Kidney epithelial cell (primary cell): ENCODE measurements around the gene ARHGAP33. TPM values are rescaled to one million over a fixed set of nuclear protein-coding genes. Genes with fewer than 3 reads are reported as not detected.

Experiments used
- DNase-seq: peaks from one replicate; pipeline ENCODE4 v3.0.0-alpha.2; 2010; ENCODE audit warnings: low read depth
- H3K27me3 ChIP-seq: 2 replicates; pipeline ENCODE4 v1.6.0; 2011; ENCODE audit warnings: low read length; ENCODE audit not compliant: control insufficient read depth, insufficient read depth
- H3K36me3 ChIP-seq: 2 replicates; pipeline ENCODE4 v1.5.1; 2011; ENCODE audit warnings: low read length; ENCODE audit not compliant: control insufficient read depth, insufficient read depth
- H3K4me3 ChIP-seq: 2 replicates; pipeline ENCODE4 v1.5.1; 2011; ENCODE audit warnings: low read depth, mild to moderate bottlenecking, control low read depth, low read length
- total RNA-seq: library from RNA; depleted of rRNA; stranded (reverse); fragments of >200 nt; gene quantifications from 2 replicates; pipeline ENCODE4 v1.2.3, GENCODE V29; 2015
- TF ChIP-seq, protein P1 (sequence below): IDR thresholded peaks from 2 replicates; pipeline ENCODE4 v1.5.1; 2011; ENCODE audit warnings: mild to moderate bottlenecking, moderate library complexity, low read length, control low read depth, inconsistent platforms; ENCODE audit not compliant: insufficient read depth, poor library complexity, severe bottlenecking

ARHGAP33 gene
- total RNA-seq, 1 donor from 2014 or later = 2.8 TPM

DNA sequence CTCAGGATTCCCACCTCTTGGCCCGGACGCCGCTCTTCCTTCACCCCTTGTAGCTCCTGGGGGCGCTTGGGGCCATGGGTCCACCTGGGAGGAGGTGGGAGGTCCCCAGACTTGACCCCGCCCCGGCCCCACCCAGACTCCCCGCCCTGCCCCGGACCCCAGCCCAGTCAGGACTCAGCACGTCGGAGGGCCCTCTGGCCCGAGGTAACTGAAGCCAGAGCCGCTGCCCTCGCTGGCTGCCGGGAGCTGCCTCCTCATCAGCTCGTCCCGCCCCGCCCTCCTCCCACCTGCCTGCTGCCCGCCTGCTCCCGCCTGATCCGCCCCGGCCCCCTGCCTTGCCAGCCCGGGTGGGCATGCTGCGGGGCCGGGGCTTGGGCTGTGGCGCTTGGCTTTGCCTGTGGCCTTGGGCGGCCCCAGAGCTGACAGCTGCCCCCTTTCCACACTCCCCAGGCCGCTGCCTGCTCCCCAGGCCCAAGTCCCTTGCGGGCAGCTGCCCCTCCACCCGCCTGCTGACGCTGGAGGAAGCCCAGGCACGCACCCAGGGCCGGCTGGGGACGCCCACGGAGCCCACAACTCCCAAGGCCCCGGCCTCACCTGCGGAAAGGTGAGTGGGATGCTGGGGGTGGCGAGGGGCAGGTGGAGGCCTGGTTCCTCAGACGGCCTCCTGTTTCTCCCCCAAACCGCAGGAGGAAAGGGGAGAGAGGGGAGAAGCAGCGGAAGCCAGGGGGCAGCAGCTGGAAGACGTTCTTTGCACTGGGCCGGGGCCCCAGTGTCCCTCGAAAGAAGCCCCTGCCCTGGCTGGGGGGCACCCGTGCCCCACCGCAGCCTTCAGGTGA, 9.4 kb downstream of the ARHGAP33 start:
- DNase-seq = no peak
- TF ChIP-seq, protein P1, sequence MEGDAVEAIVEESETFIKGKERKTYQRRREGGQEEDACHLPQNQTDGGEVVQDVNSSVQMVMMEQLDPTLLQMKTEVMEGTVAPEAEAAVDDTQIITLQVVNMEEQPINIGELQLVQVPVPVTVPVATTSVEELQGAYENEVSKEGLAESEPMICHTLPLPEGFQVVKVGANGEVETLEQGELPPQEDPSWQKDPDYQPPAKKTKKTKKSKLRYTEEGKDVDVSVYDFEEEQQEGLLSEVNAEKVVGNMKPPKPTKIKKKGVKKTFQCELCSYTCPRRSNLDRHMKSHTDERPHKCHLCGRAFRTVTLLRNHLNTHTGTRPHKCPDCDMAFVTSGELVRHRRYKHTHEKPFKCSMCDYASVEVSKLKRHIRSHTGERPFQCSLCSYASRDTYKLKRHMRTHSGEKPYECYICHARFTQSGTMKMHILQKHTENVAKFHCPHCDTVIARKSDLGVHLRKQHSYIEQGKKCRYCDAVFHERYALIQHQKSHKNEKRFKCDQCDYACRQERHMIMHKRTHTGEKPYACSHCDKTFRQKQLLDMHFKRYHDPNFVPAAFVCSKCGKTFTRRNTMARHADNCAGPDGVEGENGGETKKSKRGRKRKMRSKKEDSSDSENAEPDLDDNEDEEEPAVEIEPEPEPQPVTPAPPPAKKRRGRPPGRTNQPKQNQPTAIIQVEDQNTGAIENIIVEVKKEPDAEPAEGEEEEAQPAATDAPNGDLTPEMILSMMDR = no peak
- Histone ChIP-seq H3K36me3 (no peaks in the 10 kb centered on the region), H3K4me3 (no peak overlapping the region), H3K27me3 (no peaks in the 10 kb centered on the region)

DNA sequence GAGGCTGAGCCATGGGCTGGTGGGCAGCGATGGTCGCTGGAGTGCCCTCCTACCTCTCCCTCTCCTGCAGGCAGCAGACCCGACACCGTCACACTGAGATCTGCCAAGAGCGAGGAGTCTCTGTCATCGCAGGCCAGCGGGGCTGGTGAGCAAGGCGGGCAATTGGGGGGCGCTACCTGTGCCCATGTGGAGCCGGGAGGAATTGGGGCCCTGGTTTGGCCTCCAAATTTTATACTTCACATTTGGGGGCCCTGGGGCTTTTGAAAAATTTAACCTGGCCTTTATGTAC, 9.9 kb downstream of the ARHGAP33 start:
- Histone ChIP-seq H3K27me3 (no peaks in the 10 kb centered on the region), H3K36me3 (no peaks in the 10 kb centered on the region), H3K4me3 (no peak overlapping the region)
- TF ChIP-seq, protein P1 = no peak
- no peak for DNase-seq

DNA sequence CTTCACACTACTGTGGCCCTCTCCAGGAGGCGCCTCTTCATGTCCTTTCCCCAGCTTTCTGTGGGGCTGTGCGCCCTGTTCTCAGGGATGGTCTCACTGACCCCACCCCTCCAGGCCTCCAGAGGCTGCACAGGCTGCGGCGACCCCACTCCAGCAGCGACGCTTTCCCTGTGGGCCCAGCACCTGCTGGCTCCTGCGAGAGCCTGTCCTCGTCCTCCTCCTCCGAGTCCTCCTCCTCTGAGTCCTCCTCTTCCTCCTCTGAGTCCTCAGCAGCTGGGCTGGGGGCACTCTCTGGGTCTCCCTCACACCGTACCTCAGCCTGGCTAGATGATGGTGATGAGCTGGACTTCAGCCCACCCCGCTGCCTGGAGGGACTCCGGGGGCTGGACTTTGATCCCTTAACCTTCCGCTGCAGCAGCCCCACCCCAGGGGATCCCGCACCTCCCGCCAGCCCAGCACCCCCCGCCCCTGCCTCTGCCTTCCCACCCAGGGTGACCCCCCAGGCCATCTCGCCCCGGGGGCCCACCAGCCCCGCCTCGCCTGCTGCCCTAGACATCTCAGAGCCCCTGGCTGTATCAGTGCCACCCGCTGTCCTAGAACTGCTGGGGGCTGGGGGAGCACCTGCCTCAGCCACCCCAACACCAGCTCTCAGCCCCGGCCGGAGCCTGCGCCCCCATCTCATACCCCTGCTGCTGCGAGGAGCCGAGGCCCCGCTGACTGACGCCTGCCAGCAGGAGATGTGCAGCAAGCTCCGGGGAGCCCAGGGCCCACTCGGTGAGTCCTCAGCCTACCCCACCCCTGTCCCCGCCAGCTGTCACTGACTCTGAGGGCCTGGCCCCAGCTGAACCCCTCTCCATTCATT, 11.2 kb downstream of the ARHGAP33 start:
- no peak for DNase-seq
- TF ChIP-seq, protein P1 = no peak
- Histone ChIP-seq H3K4me3 (no peak overlapping the region), H3K27me3 (peaks cover 3% of the 10 kb centered on the region), H3K36me3 (no peaks in the 10 kb centered on the region)

DNA sequence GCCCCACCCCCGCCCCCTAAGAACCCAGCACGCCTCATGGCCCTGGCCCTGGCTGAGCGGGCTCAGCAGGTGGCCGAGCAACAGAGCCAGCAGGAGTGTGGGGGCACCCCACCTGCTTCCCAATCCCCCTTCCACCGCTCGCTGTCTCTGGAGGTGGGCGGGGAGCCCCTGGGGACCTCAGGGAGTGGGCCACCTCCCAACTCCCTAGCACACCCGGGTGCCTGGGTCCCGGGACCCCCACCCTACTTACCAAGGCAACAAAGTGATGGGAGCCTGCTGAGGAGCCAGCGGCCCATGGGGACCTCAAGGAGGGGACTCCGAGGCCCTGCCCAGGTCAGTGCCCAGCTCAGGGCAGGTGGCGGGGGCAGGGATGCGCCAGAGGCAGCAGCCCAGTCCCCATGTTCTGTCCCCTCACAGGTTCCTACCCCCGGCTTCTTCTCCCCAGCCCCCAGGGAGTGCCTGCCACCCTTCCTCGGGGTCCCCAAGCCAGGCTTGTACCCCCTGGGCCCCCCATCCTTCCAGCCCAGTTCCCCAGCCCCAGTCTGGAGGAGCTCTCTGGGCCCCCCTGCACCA, 11.9 kb downstream of the ARHGAP33 start:
- TF ChIP-seq, protein P1 = no peak
- H3K27me3 ChIP-seq = peaks cover 3% of the 10 kb centered on the region
- no peaks in the 10 kb centered on the region for H3K36me3 ChIP-seq
- no peak for DNase-seq
- H3K4me3 ChIP-seq = no peak overlapping the region

DNA sequence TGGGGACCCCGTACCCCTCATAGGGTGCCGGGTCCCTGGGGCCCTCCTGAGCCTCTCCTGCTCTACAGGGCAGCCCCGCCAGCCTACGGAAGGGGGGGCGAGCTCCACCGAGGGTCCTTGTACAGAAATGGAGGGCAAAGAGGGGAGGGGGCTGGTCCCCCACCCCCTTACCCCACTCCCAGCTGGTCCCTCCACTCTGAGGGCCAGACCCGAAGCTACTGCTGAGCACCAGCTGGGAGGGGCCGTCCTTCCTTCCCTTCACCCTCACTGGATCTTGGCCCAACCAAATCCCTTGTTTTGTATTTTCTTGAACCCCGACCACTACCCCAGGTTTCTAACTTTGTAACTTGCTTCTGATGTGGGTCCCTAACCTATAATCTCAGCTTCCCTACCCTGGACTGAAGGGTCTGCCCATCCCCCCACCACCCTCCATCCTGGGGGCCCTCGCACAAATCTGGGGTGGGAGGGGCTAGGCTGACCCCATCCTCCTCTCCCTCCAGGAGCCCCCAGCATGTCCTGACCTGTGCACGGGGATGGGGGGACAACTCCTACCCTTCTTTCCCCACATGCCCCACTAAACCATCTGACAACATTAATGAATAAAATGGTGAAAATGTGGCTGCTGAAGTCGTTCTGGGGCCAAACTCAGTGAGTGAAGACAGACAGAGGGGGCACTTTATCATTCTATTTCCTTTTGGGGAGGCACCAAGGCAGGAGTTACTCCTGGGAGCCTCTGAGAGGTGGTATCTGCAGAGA, 13.0 kb downstream of the ARHGAP33 start:
- H3K4me3 ChIP-seq = no peak overlapping the region
- no peak for DNase-seq
- TF ChIP-seq, protein P1 = no peak
- H3K27me3 ChIP-seq = peaks cover 3% of the 10 kb centered on the region
- no peaks in the 10 kb centered on the region for H3K36me3 ChIP-seq
